ENCODE results near the gene CAMK1D.

DNA sequence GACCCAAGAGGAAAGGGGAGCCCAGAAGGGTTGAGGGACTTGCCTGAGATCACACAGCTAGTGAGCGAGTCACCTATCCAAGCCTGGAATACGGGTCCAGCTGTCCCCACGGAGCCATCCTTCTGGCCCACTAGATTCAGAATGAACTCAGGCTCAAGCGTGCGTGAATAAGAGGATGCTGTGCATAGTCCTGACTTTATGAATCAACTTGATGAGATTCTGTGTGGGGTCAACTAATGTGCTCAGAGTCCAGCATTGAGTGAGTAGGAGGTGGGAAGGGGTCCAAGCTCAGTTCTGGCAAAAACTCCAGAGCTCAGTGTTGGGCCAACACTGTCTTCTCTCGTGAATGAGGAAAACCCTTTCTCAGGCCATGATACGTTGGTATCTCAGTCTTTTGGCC lies 41.4 kb downstream of the CAMK1D start:
- no peak for TF ChIP-seq POLR2A (IDR thresholded peaks at IDR 0.05)
- TF ChIP-seq, protein P1, sequence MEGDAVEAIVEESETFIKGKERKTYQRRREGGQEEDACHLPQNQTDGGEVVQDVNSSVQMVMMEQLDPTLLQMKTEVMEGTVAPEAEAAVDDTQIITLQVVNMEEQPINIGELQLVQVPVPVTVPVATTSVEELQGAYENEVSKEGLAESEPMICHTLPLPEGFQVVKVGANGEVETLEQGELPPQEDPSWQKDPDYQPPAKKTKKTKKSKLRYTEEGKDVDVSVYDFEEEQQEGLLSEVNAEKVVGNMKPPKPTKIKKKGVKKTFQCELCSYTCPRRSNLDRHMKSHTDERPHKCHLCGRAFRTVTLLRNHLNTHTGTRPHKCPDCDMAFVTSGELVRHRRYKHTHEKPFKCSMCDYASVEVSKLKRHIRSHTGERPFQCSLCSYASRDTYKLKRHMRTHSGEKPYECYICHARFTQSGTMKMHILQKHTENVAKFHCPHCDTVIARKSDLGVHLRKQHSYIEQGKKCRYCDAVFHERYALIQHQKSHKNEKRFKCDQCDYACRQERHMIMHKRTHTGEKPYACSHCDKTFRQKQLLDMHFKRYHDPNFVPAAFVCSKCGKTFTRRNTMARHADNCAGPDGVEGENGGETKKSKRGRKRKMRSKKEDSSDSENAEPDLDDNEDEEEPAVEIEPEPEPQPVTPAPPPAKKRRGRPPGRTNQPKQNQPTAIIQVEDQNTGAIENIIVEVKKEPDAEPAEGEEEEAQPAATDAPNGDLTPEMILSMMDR (IDR thresholded peaks at IDR 0.05), result no peak

Measured in right lobe of liver (tissue), 4 donors.